ENCODE measurements around the gene ANAPC5.

Gene ANAPC5

DNA sequence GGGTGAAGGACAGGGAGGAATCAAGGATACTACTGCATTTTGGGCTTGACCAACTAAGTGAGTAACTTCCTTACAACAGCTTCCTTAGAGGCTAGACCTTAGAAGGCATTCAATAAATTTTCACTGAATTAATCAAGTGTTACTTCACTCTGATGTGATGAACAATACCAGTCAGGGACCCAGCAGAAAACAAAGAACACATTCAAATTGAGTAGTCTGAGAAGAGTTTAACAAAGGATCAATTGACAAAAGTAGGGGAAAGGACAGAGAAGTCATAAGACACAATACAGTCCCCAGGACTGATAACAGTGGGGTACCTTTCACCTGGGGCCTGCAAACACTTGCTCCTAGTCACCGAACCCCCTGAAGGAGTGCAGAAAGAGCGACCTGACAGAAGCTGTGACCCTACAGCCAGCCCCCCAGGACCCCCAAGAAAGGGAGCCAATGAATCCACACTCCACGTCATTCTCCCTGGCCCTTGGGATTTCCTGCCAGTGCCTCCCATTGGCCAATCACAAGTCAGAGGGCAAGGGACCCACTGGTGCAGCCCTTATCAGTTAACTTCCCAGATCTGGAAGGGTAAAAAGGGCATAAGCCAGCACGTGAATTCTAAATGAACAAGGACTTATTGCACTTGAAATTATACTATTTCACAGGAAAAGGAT, 6.9 kb downstream of the ANAPC5 start:
- H3K23ac ChIP-seq (ENCODE audit: low read length) = no peak overlapping the region
- no peak overlapping the region for H3K56ac ChIP-seq (ENCODE audit: low read length)
- H4K8ac ChIP-seq (ENCODE audit: low read depth, low read length) = no peak overlapping the region
- H3K9ac ChIP-seq (ENCODE audit: low read length) = no peak overlapping the region
- no peak for DNase-seq
- H2BK5ac ChIP-seq (ENCODE audit: low read length) = no peak overlapping the region
- no peak overlapping the region for H2BK15ac ChIP-seq (replicated peaks; ENCODE audit: low read depth)
- WGBS (ENCODE audit: extremely low coverage, insufficient coverage, low lambda C conversion rate) = no CpG with 5 or more reads among the region's 4 CpGs
- H3K36me3 ChIP-seq (ENCODE audit: control insufficient read depth, insufficient read depth, low read length) = peaks cover 4% of the 10 kb centered on the region
- H3K4ac ChIP-seq (ENCODE audit: low read depth, low read length) = no peak overlapping the region
- peaks cover 3% of the 10 kb centered on the region for H3K79me1 ChIP-seq (ENCODE audit: low read length)
- no peak overlapping the region for H3K27ac ChIP-seq (ENCODE audit: low read depth, low read length)
- no peak overlapping the region for H2BK120ac ChIP-seq (ENCODE audit: low read depth, low read length)
- no peak overlapping the region for H4K5ac ChIP-seq (ENCODE audit: low read length)
- H3K79me2 ChIP-seq (ENCODE audit: control insufficient read depth, insufficient read depth, low read length) = peaks cover 3% of the 10 kb centered on the region
- H3K27me3 ChIP-seq (ENCODE audit: insufficient read depth, low read length, poor library complexity) = no peaks in the 10 kb centered on the region
- no peaks in the 10 kb centered on the region for H3K4me1 ChIP-seq (ENCODE audit: control insufficient read depth, low read depth, low read length)
- H3K18ac ChIP-seq (ENCODE audit: low read length) = no peak overlapping the region
- H3K4me2 ChIP-seq (ENCODE audit: low read length) = no peak overlapping the region
- no peak overlapping the region for H2AK5ac ChIP-seq (ENCODE audit: low read length)
- H3K4me3 ChIP-seq (ENCODE audit: low read length) = no peak overlapping the region

DNA sequence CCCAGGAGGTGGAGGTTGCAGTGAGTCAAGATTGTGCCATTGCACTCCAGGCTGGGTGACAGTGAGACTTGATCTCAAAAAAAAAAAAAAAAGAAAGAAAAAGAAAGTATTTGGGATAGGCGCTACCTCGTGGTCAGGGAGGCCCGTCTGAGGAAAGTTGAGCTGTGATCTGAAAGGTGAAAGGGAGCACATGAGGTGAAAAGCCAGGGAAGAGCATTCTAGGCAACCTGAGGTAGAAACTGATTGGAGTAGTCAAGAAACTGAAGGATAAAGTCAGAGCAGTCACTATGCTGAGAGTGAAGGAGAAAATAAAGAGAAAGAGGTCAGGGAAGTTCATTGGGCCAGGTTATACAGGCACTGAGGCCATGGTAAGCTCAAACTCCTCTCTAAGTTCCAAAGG, 7.7 kb downstream of the ANAPC5 start:
- H3K4me3 ChIP-seq (ENCODE audit: low read length) = no peak overlapping the region
- peaks cover 4% of the 10 kb centered on the region for H3K36me3 ChIP-seq (ENCODE audit: control insufficient read depth, insufficient read depth, low read length)
- WGBS (ENCODE audit: extremely low coverage, insufficient coverage, low lambda C conversion rate) = no CpG with 5 or more reads among the region's 3 CpGs

DNA sequence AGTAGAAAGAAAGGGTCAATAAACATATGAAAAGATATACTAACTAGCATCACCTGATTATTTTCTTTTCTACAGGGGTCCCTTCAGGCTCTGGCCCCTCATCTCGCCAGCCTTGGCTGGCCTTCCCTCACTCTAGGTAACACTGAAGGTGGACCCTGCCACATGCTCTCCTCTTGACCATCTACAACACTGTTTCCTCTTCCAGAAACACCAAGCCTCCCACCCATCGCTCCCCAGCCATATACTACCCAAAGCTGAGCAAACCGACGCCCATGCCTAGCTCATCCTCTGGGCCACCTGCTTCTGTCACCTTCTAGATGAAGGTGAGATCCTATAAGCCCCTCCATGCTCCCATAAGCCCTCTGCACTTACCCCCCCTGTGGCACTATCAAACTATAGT, 14.8 kb downstream of the ANAPC5 start:
- Histone ChIP-seq H3K56ac (ENCODE audit: low read length) (no peak overlapping the region), H3K36me3 (ENCODE audit: control insufficient read depth, insufficient read depth, low read length) (peaks cover 9% of the 10 kb centered on the region), H3K23ac (ENCODE audit: low read length) (no peak overlapping the region)

More for the DNA sequence above, 7.7 kb downstream of the ANAPC5 start:
- Histone ChIP-seq H2AK5ac (ENCODE audit: low read length) (no peak overlapping the region), H4K8ac (ENCODE audit: low read depth, low read length) (no peak overlapping the region), H3K9ac (ENCODE audit: low read length) (no peak overlapping the region), H2BK5ac (ENCODE audit: low read length) (no peak overlapping the region), H3K23ac (ENCODE audit: low read length) (no peak overlapping the region), H2BK15ac (replicated peaks; ENCODE audit: low read depth) (no peak overlapping the region), H4K5ac (ENCODE audit: low read length) (no peak overlapping the region), H3K4me2 (ENCODE audit: low read length) (no peak overlapping the region), H3K79me2 (ENCODE audit: control insufficient read depth, insufficient read depth, low read length) (peaks cover 3% of the 10 kb centered on the region), H3K56ac (ENCODE audit: low read length) (no peak overlapping the region), H3K27me3 (ENCODE audit: insufficient read depth, low read length, poor library complexity) (no peaks in the 10 kb centered on the region), H3K18ac (ENCODE audit: low read length) (no peak overlapping the region), H3K4me1 (ENCODE audit: control insufficient read depth, low read depth, low read length) (no peaks in the 10 kb centered on the region), H2BK120ac (ENCODE audit: low read depth, low read length) (no peak overlapping the region), H3K27ac (ENCODE audit: low read depth, low read length) (no peak overlapping the region), H3K79me1 (ENCODE audit: low read length) (peaks cover 3% of the 10 kb centered on the region), H3K4ac (ENCODE audit: low read depth, low read length) (no peak overlapping the region)
- no peak for DNase-seq

GRCh38 chr12:121334513-121335343, 17.5 kb downstream of the ANAPC5 start:
- Histone ChIP-seq H3K56ac (ENCODE audit: low read length) (no peak overlapping the region), H4K8ac (ENCODE audit: low read depth, low read length) (no peak overlapping the region), H3K18ac (ENCODE audit: low read length) (no peak overlapping the region), H2BK15ac (replicated peaks; ENCODE audit: low read depth) (no peak overlapping the region), H3K79me2 (ENCODE audit: control insufficient read depth, insufficient read depth, low read length) (no peaks in the 10 kb centered on the region), H3K4me3 (ENCODE audit: low read length) (no peak overlapping the region), H2BK120ac (ENCODE audit: low read depth, low read length) (no peak overlapping the region), H3K9ac (ENCODE audit: low read length) (no peak overlapping the region), H3K23ac (ENCODE audit: low read length) (no peak overlapping the region), H3K36me3 (ENCODE audit: control insufficient read depth, insufficient read depth, low read length) (peaks cover 10% of the 10 kb centered on the region), H2BK5ac (ENCODE audit: low read length) (no peak overlapping the region), H3K27ac (ENCODE audit: low read depth, low read length) (no peak overlapping the region), H3K27me3 (ENCODE audit: insufficient read depth, low read length, poor library complexity) (no peaks in the 10 kb centered on the region), H3K4me1 (ENCODE audit: control insufficient read depth, low read depth, low read length) (no peaks in the 10 kb centered on the region), H3K4me2 (ENCODE audit: low read length) (no peak overlapping the region), H2AK5ac (ENCODE audit: low read length) (no peak overlapping the region), H3K4ac (ENCODE audit: low read depth, low read length) (no peak overlapping the region), H4K5ac (ENCODE audit: low read length) (no peak overlapping the region), H3K79me1 (ENCODE audit: low read length) (no peaks in the 10 kb centered on the region)
- DNase-seq = peak; percentile 70
- no CpG with 5 or more reads among the region's 8 CpGs for WGBS (ENCODE audit: extremely low coverage, insufficient coverage, low lambda C conversion rate)

More for the DNA sequence above, 14.8 kb downstream of the ANAPC5 start:
- Histone ChIP-seq H3K9ac (ENCODE audit: low read length) (no peak overlapping the region), H3K4me3 (ENCODE audit: low read length) (no peak overlapping the region), H3K4me1 (ENCODE audit: control insufficient read depth, low read depth, low read length) (no peaks in the 10 kb centered on the region), H3K4ac (ENCODE audit: low read depth, low read length) (no peak overlapping the region), H3K79me2 (ENCODE audit: control insufficient read depth, insufficient read depth, low read length) (no peaks in the 10 kb centered on the region), H2AK5ac (ENCODE audit: low read length) (no peak overlapping the region), H3K4me2 (ENCODE audit: low read length) (no peak overlapping the region), H2BK120ac (ENCODE audit: low read depth, low read length) (no peak overlapping the region), H3K27ac (ENCODE audit: low read depth, low read length) (no peak overlapping the region), H3K18ac (ENCODE audit: low read length) (no peak overlapping the region), H4K8ac (ENCODE audit: low read depth, low read length) (no peak overlapping the region), H3K27me3 (ENCODE audit: insufficient read depth, low read length, poor library complexity) (no peaks in the 10 kb centered on the region), H4K5ac (ENCODE audit: low read length) (no peak overlapping the region), H3K79me1 (ENCODE audit: low read length) (peaks cover 1% of the 10 kb centered on the region), H2BK15ac (replicated peaks; ENCODE audit: low read depth) (no peak overlapping the region), H2BK5ac (ENCODE audit: low read length) (no peak overlapping the region)
- WGBS (ENCODE audit: extremely low coverage, insufficient coverage, low lambda C conversion rate) = no CpG with 5 or more reads among the region's 4 CpGs
- no peak for DNase-seq

DNA sequence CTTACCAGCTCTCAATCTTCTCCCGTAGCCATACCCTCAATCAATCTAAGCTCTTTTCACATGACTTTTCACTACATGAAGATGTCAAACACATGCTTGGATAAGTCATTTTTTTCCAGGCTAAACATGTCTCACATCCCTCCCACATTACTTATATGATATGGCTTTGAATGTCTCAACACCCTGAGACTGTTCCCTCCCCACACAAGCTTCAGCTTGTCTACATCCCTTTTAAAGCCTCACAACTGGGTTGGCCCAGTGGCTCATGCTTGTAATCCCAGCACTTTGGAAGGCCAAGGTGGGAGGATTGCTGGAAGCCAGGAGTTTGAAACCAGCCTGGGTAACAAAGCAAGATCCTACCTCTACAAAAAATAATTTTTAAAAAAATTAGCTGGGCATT, 18.5 kb downstream of the ANAPC5 start:
- H2BK120ac ChIP-seq (ENCODE audit: low read depth, low read length) = no peak overlapping the region
- no peak overlapping the region for H3K4ac ChIP-seq (ENCODE audit: low read depth, low read length)
- H3K27me3 ChIP-seq (ENCODE audit: insufficient read depth, low read length, poor library complexity) = no peaks in the 10 kb centered on the region
- no peak overlapping the region for H3K56ac ChIP-seq (ENCODE audit: low read length)
- no peak overlapping the region for H2BK5ac ChIP-seq (ENCODE audit: low read length)
- no peak overlapping the region for H4K5ac ChIP-seq (ENCODE audit: low read length)
- no CpG with 5 or more reads among the region's 1 CpG for WGBS (ENCODE audit: extremely low coverage, insufficient coverage, low lambda C conversion rate)
- H3K79me2 ChIP-seq (ENCODE audit: control insufficient read depth, insufficient read depth, low read length) = no peaks in the 10 kb centered on the region
- H3K4me1 ChIP-seq (ENCODE audit: control insufficient read depth, low read depth, low read length) = no peaks in the 10 kb centered on the region
- H3K4me2 ChIP-seq (ENCODE audit: low read length) = no peak overlapping the region
- H2BK15ac ChIP-seq (replicated peaks; ENCODE audit: low read depth) = no peak overlapping the region
- H3K79me1 ChIP-seq (ENCODE audit: low read length) = no peaks in the 10 kb centered on the region
- H2AK5ac ChIP-seq (ENCODE audit: low read length) = no peak overlapping the region
- H3K23ac ChIP-seq (ENCODE audit: low read length) = no peak overlapping the region
- no peak overlapping the region for H3K27ac ChIP-seq (ENCODE audit: low read depth, low read length)
- H3K4me3 ChIP-seq (ENCODE audit: low read length) = no peak overlapping the region
- no peak overlapping the region for H4K8ac ChIP-seq (ENCODE audit: low read depth, low read length)
- no peak overlapping the region for H3K18ac ChIP-seq (ENCODE audit: low read length)
- H3K9ac ChIP-seq (ENCODE audit: low read length) = no peak overlapping the region
- DNase-seq = no peak
- H3K36me3 ChIP-seq (ENCODE audit: control insufficient read depth, insufficient read depth, low read length) = peaks cover 10% of the 10 kb centered on the region
